G401 (cell line): Measurements from ENCODE around the gene LSG1. TPM values are rescaled to one million over a fixed set of nuclear protein-coding genes. Genes with fewer than 3 reads are reported as not detected.

Experiments
- DNase-seq: peaks from one replicate; pipeline ENCODE4 v3.0.0-alpha.2; 2015; ENCODE audit warnings: low spot score
- in situ Hi-C: cut with HindIII; loops from 2 replicates; pipeline ENCODE4 v1.10.0; 2016; ENCODE audit warnings: low sequenced_read_pairs, mixed read lengths
- total RNA-seq: library from RNA; depleted of rRNA; stranded (reverse); fragments of >200 nt; shearing (Covaris generic); gene quantifications from 2 replicates; pipeline ENCODE4 v1.2.3, GENCODE V29; 2014; rRNA removed

The LSG1 gene
- total RNA-seq, 1 experiment from 2014 or later = 38.4 TPM

- in situ Hi-C loops = no loop called here
- no peak for DNase-seq
Measured at GRCh38 chr3:194602669-194603171, 69.3 kb downstream of the LSG1 start.

- DNase-seq = no peak
- in situ Hi-C loops = no loop called here
Measured at GRCh38 chr3:194598771-194599557, 73.0 kb downstream of the LSG1 start.

- in situ Hi-C loops = no loop called here
- no peak for DNase-seq
Measured at GRCh38 chr3:194596906-194597305, 75.1 kb downstream of the LSG1 start.

GRCh38 chr3:194592798-194593752, 78.9 kb downstream of the LSG1 start:
- in situ Hi-C loops = no loop called here
- DNase-seq = no peak

Other genes starting within 250 kb of the LSG1 start
- gene ATP13A3, start 185.2 kb downstream of the LSG1 start, total RNA-seq = 47.9 and 60.2 TPM in 2 replicates
- 6.5 and 7.3 TPM in 2 replicates for gene TMEM44, start 38.8 kb downstream of the LSG1 start, total RNA-seq
- gene FAM43A, start 13.7 kb upstream of the LSG1 start, total RNA-seq = 9.6 and 13.2 TPM in 2 replicates